Measurements from ENCODE around the gene DNAAF1.
A peak's percentile ranks its signal among the peaks of the same experiment; 100 is the strongest.

The DNAAF1 gene

GRCh38 chr16:84175350-84176081 is 30.4 kb downstream of the DNAAF1 start:
- H3K27ac ChIP-seq = no peak overlapping the region
- TF ChIP-seq CTCF (IDR thresholded peaks at IDR 0.05) (peak; percentile 79), ZFX (IDR thresholded peaks at IDR 0.05; ENCODE audit: borderline replicate concordance) (no peak)

- peak overlapping the region; percentile 65 for H3K27ac ChIP-seq
- TF ChIP-seq ZFX (IDR thresholded peaks at IDR 0.05; ENCODE audit: borderline replicate concordance) (no peak), CTCF (IDR thresholded peaks at IDR 0.05) (no peak)
These were observed 31.3 kb downstream of the DNAAF1 start for GRCh38 chr16:84176192-84177053.

- H3K27ac ChIP-seq = peak overlapping the region; percentile 65
- TF ChIP-seq CTCF (IDR thresholded peaks at IDR 0.05) = no peak
- TF ChIP-seq ZFX (IDR thresholded peaks at IDR 0.05; ENCODE audit: borderline replicate concordance) = no peak
These were observed 32.6 kb downstream of the DNAAF1 start for GRCh38 chr16:84177741-84178073.

GRCh38 chr16:84178146-84178765 is 33.1 kb downstream of the DNAAF1 start:
- peak overlapping the region; percentile 65 for H3K27ac ChIP-seq
- TF ChIP-seq CTCF (IDR thresholded peaks at IDR 0.05) (no peak), ZFX (IDR thresholded peaks at IDR 0.05; ENCODE audit: borderline replicate concordance) (no peak)

GRCh38 chr16:84178892-84179611 is 33.9 kb downstream of the DNAAF1 start:
- no peak overlapping the region for H3K27ac ChIP-seq
- no peak for TF ChIP-seq CTCF (IDR thresholded peaks at IDR 0.05)
- no peak for TF ChIP-seq ZFX (IDR thresholded peaks at IDR 0.05; ENCODE audit: borderline replicate concordance)

- H3K27ac ChIP-seq = no peak overlapping the region
- TF ChIP-seq CTCF (IDR thresholded peaks at IDR 0.05) (no peak), ZFX (IDR thresholded peaks at IDR 0.05; ENCODE audit: borderline replicate concordance) (no peak)
These were observed 34.7 kb downstream of the DNAAF1 start for GRCh38 chr16:84179612-84180320.
